Endodermal cell (in vitro differentiated cells): Measurements from ENCODE around the gene ZSCAN16. TPM values are rescaled to one million over a fixed set of nuclear protein-coding genes. Genes with fewer than 3 reads are reported as not detected.

Experiments used
- DNase-seq: peaks from one replicate; pipeline ENCODE4 v3.0.0-alpha.2; 2017
- H3K27ac ChIP-seq: 2 replicates; pipeline ENCODE4 v1.5.1; 2013; ENCODE audit warnings: mild to moderate bottlenecking, low read depth, low read length, moderate library complexity
- H3K27me3 ChIP-seq: 2 replicates; pipeline ENCODE4 v1.6.1; 2013; ENCODE audit warnings: mild to moderate bottlenecking, low read length, moderate library complexity; ENCODE audit not compliant: insufficient read depth, control insufficient read depth, poor library complexity, severe bottlenecking
- H3K36me3 ChIP-seq: 2 replicates; pipeline ENCODE4 v1.7.0; 2013; ENCODE audit warnings: mild to moderate bottlenecking, low read length, moderate library complexity; ENCODE audit not compliant: control insufficient read depth, insufficient read depth
- H3K4me1 ChIP-seq: one replicate; pipeline ENCODE4 v1.7.0; 2013; ENCODE audit warnings: low read length; ENCODE audit not compliant: control insufficient read depth, insufficient read depth
- H3K4me3 ChIP-seq: 2 replicates; pipeline ENCODE4 v1.5.1; 2013; ENCODE audit warnings: mild to moderate bottlenecking, low read length, moderate library complexity
- H3K9ac ChIP-seq: 2 replicates; pipeline ENCODE4 v1.6.1; 2013; ENCODE audit warnings: mild to moderate bottlenecking, low read length, moderate library complexity; ENCODE audit not compliant: poor library complexity, severe bottlenecking; ENCODE audit errors: extremely low read depth
- H3K9me3 ChIP-seq: 2 replicates; pipeline ENCODE4 v1.6.1; 2013; ENCODE audit warnings: mild to moderate bottlenecking, low read length, moderate library complexity; ENCODE audit not compliant: control insufficient read depth
- H3K27ac Mint-ChIP-seq: 2 replicates; pipeline ENCODE4 v1.8.0; 2020; ENCODE audit warnings: mixed read lengths
- H3K27me3 Mint-ChIP-seq: 2 replicates; pipeline ENCODE4 v1.8.0; 2021; ENCODE audit warnings: mild to moderate bottlenecking, mixed read lengths; ENCODE audit not compliant: insufficient read depth
- H3K36me3 Mint-ChIP-seq: 2 replicates; pipeline ENCODE4 v1.8.0; 2020; ENCODE audit warnings: low read depth, mixed read lengths
- H3K4me1 Mint-ChIP-seq: 2 replicates; pipeline ENCODE4 v1.8.0; 2020; ENCODE audit warnings: mixed read lengths
- H3K4me3 Mint-ChIP-seq: 2 replicates; pipeline ENCODE4 v1.8.0; 2020; ENCODE audit warnings: mild to moderate bottlenecking, moderate library complexity, mixed read lengths
- H3K9me3 Mint-ChIP-seq: 2 replicates; pipeline ENCODE4 v1.8.0; 2020; ENCODE audit warnings: mild to moderate bottlenecking, mixed read lengths
- CTCF ChIP-seq: fragments of 200-600 bp; sonication (generic); conservative IDR thresholded peaks from 2 replicates; pipeline ENCODE4 v1.5.0; 2021; ENCODE audit warnings: antibody characterized with exemption, mild to moderate bottlenecking
- WGBS, 2 experiments: methylation state at CpG; one replicate each; pipeline versions ENCODE4 v1.1.5 to v1.1.7; 2013; ENCODE audit warnings: missing lambda C conversion rate in 2 of 2, mixed read lengths in 1 of 2; ENCODE audit not compliant: insufficient coverage in 1 of 2, insufficient read length in 1 of 2; 5-methylcytosine and 5-hydroxymethylcytosine counted together
- total RNA-seq, 2 donors: library from RNA; stranded (reverse); fragmentation: NEBNext Ultra II Directional in 1 of 2; extraction: Animal tissue kit (Norgen Biotek cat#: 25700) in 1 of 2; gene quantifications; 2 replicates in 1 of 2; 3 replicates in 1 of 2; pipeline ENCODE4 v1.2.1, GENCODE V29; 2021

The ZSCAN16 gene
- total RNA-seq, 2 donors from 2014 or later = 6.0 to 7.4 TPM

GRCh38 chr6:28104392-28105244 lies 19.8 kb upstream of the ZSCAN16 start:
- peak; percentile 77 for TF ChIP-seq CTCF
- WGBS, 2 experiments = 4 to 8% methylated on average over 14 to 54 of the region's 54 CpGs
- peaks cover 54% of the 10 kb centered on the region for H3K27me3 ChIP-seq
- no peaks in the 10 kb centered on the region for H3K36me3 ChIP-seq
- H3K4me3 Mint-ChIP-seq = peak overlapping the region; percentile 76
- H3K27ac ChIP-seq = no peak overlapping the region
- H3K36me3 Mint-ChIP-seq = no peaks in the 10 kb centered on the region
- DNase-seq = peak; percentile 94
- H3K9me3 ChIP-seq = no peaks in the 10 kb centered on the region
- H3K9ac ChIP-seq = no peak overlapping the region
- peaks cover 59% of the 10 kb centered on the region for H3K27me3 Mint-ChIP-seq
- H3K4me1 ChIP-seq = peaks cover 4% of the 10 kb centered on the region
- peak overlapping the region; percentile 84 for H3K4me3 ChIP-seq
- peaks cover 5% of the 10 kb centered on the region for H3K4me1 Mint-ChIP-seq
- H3K9me3 Mint-ChIP-seq = peaks cover 6% of the 10 kb centered on the region
- peak overlapping the region; percentile 64 for H3K27ac Mint-ChIP-seq

- no peaks in the 10 kb centered on the region for H3K36me3 Mint-ChIP-seq
- H3K27ac Mint-ChIP-seq = no peak overlapping the region
- 37 to 47% methylated on average over 3 to 5 of the region's 5 CpGs for WGBS, 2 experiments
These were observed 19.2 kb upstream of the ZSCAN16 start for GRCh38 chr6:28105245-28105639.

GRCh38 chr6:28107506-28107905 lies 16.9 kb upstream of the ZSCAN16 start:
- Histone ChIP-seq H3K9ac (no peak overlapping the region), H3K27me3 (peaks cover 47% of the 10 kb centered on the region), H3K27ac (no peak overlapping the region), H3K36me3 (no peaks in the 10 kb centered on the region), H3K9me3 (no peaks in the 10 kb centered on the region), H3K4me3 (no peak overlapping the region), H3K4me1 (peaks cover 4% of the 10 kb centered on the region)
- H3K4me3 Mint-ChIP-seq = no peak overlapping the region
- no peak overlapping the region for H3K27ac Mint-ChIP-seq
- 90 to 100% methylated on average over 2 to 3 of the region's 3 CpGs for WGBS, 2 experiments
- DNase-seq = no peak
- peaks cover 5% of the 10 kb centered on the region for H3K4me1 Mint-ChIP-seq
- TF ChIP-seq CTCF = no peak
- H3K36me3 Mint-ChIP-seq = no peaks in the 10 kb centered on the region
- peaks cover 3% of the 10 kb centered on the region for H3K9me3 Mint-ChIP-seq
- peaks cover 57% of the 10 kb centered on the region for H3K27me3 Mint-ChIP-seq

More at GRCh38 chr6:28105245-28105639, 19.2 kb upstream of the ZSCAN16 start:
- no peak for DNase-seq
- Histone ChIP-seq H3K27ac (no peak overlapping the region), H3K27me3 (peaks cover 53% of the 10 kb centered on the region), H3K4me3 (peak overlapping the region; percentile 84), H3K9ac (no peak overlapping the region), H3K36me3 (no peaks in the 10 kb centered on the region), H3K4me1 (peaks cover 4% of the 10 kb centered on the region), H3K9me3 (no peaks in the 10 kb centered on the region)
- peaks cover 59% of the 10 kb centered on the region for H3K27me3 Mint-ChIP-seq
- peaks cover 6% of the 10 kb centered on the region for H3K9me3 Mint-ChIP-seq
- TF ChIP-seq CTCF = no peak
- peak overlapping the region; percentile 76 for H3K4me3 Mint-ChIP-seq
- peaks cover 5% of the 10 kb centered on the region for H3K4me1 Mint-ChIP-seq
